H9 (cell line): Measurements from ENCODE around the gene C1GALT1C1. TPM values are rescaled to one million over a fixed set of nuclear protein-coding genes. Genes with fewer than 3 reads are reported as not detected.
A peak's percentile ranks its signal among the peaks of the same experiment; 100 is the strongest.

ENCODE experiments used
- DNase-seq: peaks from one replicate; pipeline ENCODE4 v3.0.0-alpha.2; 2017
- H2AFZ ChIP-seq: one replicate; pipeline ENCODE4 v1.6.1; 2013; ENCODE audit warnings: mild to moderate bottlenecking, low read length, control low read depth, moderate library complexity
- H2AK5ac ChIP-seq: 2 replicates; pipeline ENCODE4 v1.6.1; 2013; ENCODE audit warnings: low read length, control low read depth, mixed read lengths; ENCODE audit not compliant: insufficient read length
- H2BK120ac ChIP-seq: one replicate; pipeline ENCODE4 v1.6.1; 2013; ENCODE audit warnings: low read depth, mild to moderate bottlenecking, low read length, control low read depth, inconsistent platforms; ENCODE audit not compliant: poor library complexity, severe bottlenecking
- H2BK12ac ChIP-seq: 2 replicates; pipeline ENCODE4 v1.6.1; 2013; ENCODE audit warnings: low read length, control low read depth, mixed read lengths, low read depth; ENCODE audit not compliant: insufficient read length
- H2BK15ac ChIP-seq: 2 replicates; pipeline ENCODE4 v1.6.1; 2013; ENCODE audit warnings: low read depth, low read length, control low read depth
- H2BK20ac ChIP-seq: one replicate; pipeline ENCODE4 v1.6.1; 2013; ENCODE audit warnings: low read depth, mild to moderate bottlenecking, low read length, control low read depth, inconsistent platforms; ENCODE audit not compliant: poor library complexity, severe bottlenecking
- H2BK5ac ChIP-seq: 2 replicates; pipeline ENCODE4 v1.6.1; 2013; ENCODE audit warnings: low read length, control low read depth, mixed read lengths; ENCODE audit not compliant: insufficient read length
- H3K14ac ChIP-seq: 2 replicates; pipeline ENCODE4 v1.6.1; 2013; ENCODE audit warnings: low read length, control low read depth; ENCODE audit not compliant: insufficient read depth
- H3K18ac ChIP-seq: 2 replicates; pipeline ENCODE4 v1.6.1; 2013; ENCODE audit warnings: low read depth, mild to moderate bottlenecking, mixed read lengths, low read length, control low read depth; ENCODE audit not compliant: insufficient read length
- H3K23ac ChIP-seq: 2 replicates; pipeline ENCODE4 v1.6.1; 2013; ENCODE audit warnings: low read length, control low read depth, mixed read lengths, low read depth; ENCODE audit not compliant: insufficient read length
- H3K23me2 ChIP-seq: 2 replicates; pipeline ENCODE4 v1.6.1; 2013; ENCODE audit warnings: low read depth, mild to moderate bottlenecking, mixed read lengths, low read length, control low read depth; ENCODE audit not compliant: insufficient read length, poor library complexity, severe bottlenecking
- H3K27ac ChIP-seq: 2 replicates; pipeline ENCODE4 v1.5.1; 2013; ENCODE audit warnings: low read length, control low read depth, mixed read lengths, low read depth; ENCODE audit not compliant: insufficient read length
- H3K27me3 ChIP-seq: 2 replicates; pipeline ENCODE4 v1.6.1; 2013; ENCODE audit warnings: low read length, control low read depth, inconsistent platforms; ENCODE audit not compliant: insufficient read depth
- H3K4ac ChIP-seq: 2 replicates; pipeline ENCODE4 v1.6.1; 2013; ENCODE audit warnings: low read depth, mild to moderate bottlenecking, control low read depth, inconsistent platforms, low read length, moderate library complexity
- H3K4me1 ChIP-seq: 2 replicates; pipeline ENCODE4 v1.6.1; 2013; ENCODE audit warnings: low read length, control low read depth, inconsistent platforms; ENCODE audit not compliant: insufficient read depth
- H3K4me2 ChIP-seq: 2 replicates; pipeline ENCODE4 v1.6.1; 2013; ENCODE audit warnings: low read length, control low read depth, mixed read lengths; ENCODE audit not compliant: insufficient read length, insufficient read depth
- H3K56ac ChIP-seq: 2 replicates; pipeline ENCODE4 v1.6.1; 2013; ENCODE audit warnings: low read depth, mild to moderate bottlenecking, mixed read lengths, low read length, control low read depth; ENCODE audit not compliant: insufficient read length
- H3K79me1 ChIP-seq: 2 replicates; pipeline ENCODE4 v1.6.1; 2013; ENCODE audit warnings: low read depth, mild to moderate bottlenecking, moderate library complexity, low read length, control low read depth, inconsistent platforms; ENCODE audit not compliant: insufficient read depth, poor library complexity, severe bottlenecking
- H3K79me2 ChIP-seq: 2 replicates; pipeline ENCODE4 v1.6.1; 2013; ENCODE audit warnings: low read length, control low read depth, inconsistent platforms; ENCODE audit not compliant: insufficient read depth
- H3K9ac ChIP-seq: 2 replicates; pipeline ENCODE4 v1.6.1; 2013; ENCODE audit warnings: low read length, control low read depth, mixed read lengths; ENCODE audit not compliant: insufficient read length; ENCODE audit errors: extremely low read depth
- H3K9me3 ChIP-seq: one replicate; pipeline ENCODE4 v1.6.1; 2013; ENCODE audit warnings: low read depth, low read length, inconsistent platforms; ENCODE audit not compliant: control insufficient read depth
- H3T11ph ChIP-seq: one replicate; pipeline ENCODE4 v1.6.1; 2013; ENCODE audit warnings: mild to moderate bottlenecking, low read length, control low read depth, inconsistent platforms
- H4K20me1 ChIP-seq: one replicate; pipeline ENCODE4 v1.6.1; 2013; ENCODE audit not compliant: control insufficient read depth, insufficient read length, insufficient read depth
- H4K5ac ChIP-seq: 2 replicates; pipeline ENCODE4 v1.6.1; 2013; ENCODE audit warnings: low read depth, mild to moderate bottlenecking, mixed read lengths, low read length, control low read depth; ENCODE audit not compliant: insufficient read length
- H4K8ac ChIP-seq: replicated peaks from 2 replicates; pipeline ENCODE4 v1.6.1; 2013; ENCODE audit warnings: low read length, control low read depth, mixed read lengths, low read depth; ENCODE audit not compliant: insufficient read length
- H4K91ac ChIP-seq: 2 replicates; pipeline ENCODE4 v1.6.1; 2013; ENCODE audit warnings: low read depth, mild to moderate bottlenecking, moderate library complexity, mixed read lengths, low read length, control low read depth; ENCODE audit not compliant: insufficient read length
- H3K27ac Mint-ChIP-seq, 3 experiments: 2 replicates in 2 of 3; 3 replicates in 1 of 3; pipeline ENCODE4 v1.8.0; 2020 to 2021; ENCODE audit warnings: mixed read lengths in 3 of 3, mild to moderate bottlenecking in 1 of 3, moderate library complexity in 1 of 3
- H3K27me3 Mint-ChIP-seq: 2 replicates; pipeline ENCODE4 v1.8.0; 2021; ENCODE audit warnings: low read depth, mild to moderate bottlenecking, moderate library complexity, mixed read lengths
- H3K36me3 Mint-ChIP-seq, 3 experiments: 2 replicates in 2 of 3; 3 replicates in 1 of 3; pipeline ENCODE4 v1.8.0; 2020 to 2021; ENCODE audit warnings: low read depth in 3 of 3, mixed read lengths in 3 of 3; ENCODE audit not compliant: insufficient read depth in 1 of 3
- H3K4me1 Mint-ChIP-seq, 2 experiments: 2 replicates each; pipeline ENCODE4 v1.8.0; 2020; ENCODE audit warnings: mixed read lengths in 2 of 2
- H3K4me3 Mint-ChIP-seq, 2 experiments: 2 replicates in 1 of 2; 3 replicates in 1 of 2; pipeline ENCODE4 v1.8.0; 2020 to 2021; ENCODE audit warnings: mild to moderate bottlenecking in 2 of 2, mixed read lengths in 2 of 2, moderate library complexity in 1 of 2
- H3K9me3 Mint-ChIP-seq, 2 experiments: 2 replicates in 1 of 2; 3 replicates in 1 of 2; pipeline ENCODE4 v1.8.0; 2020; ENCODE audit warnings: mild to moderate bottlenecking in 2 of 2, mixed read lengths in 2 of 2, moderate library complexity in 1 of 2
- WGBS: extraction: QIAGEN DNeasy Blood & Tissue Kit; methylation state at CpG from one replicate; pipeline ENCODE4 v1.1.7; 2013; ENCODE audit warnings: missing lambda C conversion rate, low lambda C conversion rate, mixed read lengths; ENCODE audit not compliant: insufficient read length; ENCODE audit errors: extremely low coverage; 5-methylcytosine and 5-hydroxymethylcytosine counted together
- long read RNA-seq: library from polyadenylated mRNA; unstranded; transcript quantifications from one replicate; pipeline ENCODE4 v2.0.0, GENCODE V29; 2020
- total RNA-seq: library from RNA; stranded (reverse); gene quantifications from 2 replicates; pipeline ENCODE4 v1.2.1, GENCODE V29; 2021
- TF ChIP-seq, protein P1 (sequence below): fragments of 200-600 bp; sonication (generic); conservative IDR thresholded peaks from 3 replicates; pipeline ENCODE4 v1.8.0; 2021; ENCODE audit warnings: antibody characterized with exemption, mild to moderate bottlenecking

Gene C1GALT1C1
- total RNA-seq: 14.8 and 16.0 TPM in 2 replicates
- long read RNA-seq, transcript C1GALT1C1-201 (2 exons, 1,613 nt): major isoform, 103 of 105 reads
- long read RNA-seq, partial matches to known transcripts: 0 of 105 reads
- long read RNA-seq, other reads (novel, unspliced or antisense): 2 of 105 reads

DNA sequence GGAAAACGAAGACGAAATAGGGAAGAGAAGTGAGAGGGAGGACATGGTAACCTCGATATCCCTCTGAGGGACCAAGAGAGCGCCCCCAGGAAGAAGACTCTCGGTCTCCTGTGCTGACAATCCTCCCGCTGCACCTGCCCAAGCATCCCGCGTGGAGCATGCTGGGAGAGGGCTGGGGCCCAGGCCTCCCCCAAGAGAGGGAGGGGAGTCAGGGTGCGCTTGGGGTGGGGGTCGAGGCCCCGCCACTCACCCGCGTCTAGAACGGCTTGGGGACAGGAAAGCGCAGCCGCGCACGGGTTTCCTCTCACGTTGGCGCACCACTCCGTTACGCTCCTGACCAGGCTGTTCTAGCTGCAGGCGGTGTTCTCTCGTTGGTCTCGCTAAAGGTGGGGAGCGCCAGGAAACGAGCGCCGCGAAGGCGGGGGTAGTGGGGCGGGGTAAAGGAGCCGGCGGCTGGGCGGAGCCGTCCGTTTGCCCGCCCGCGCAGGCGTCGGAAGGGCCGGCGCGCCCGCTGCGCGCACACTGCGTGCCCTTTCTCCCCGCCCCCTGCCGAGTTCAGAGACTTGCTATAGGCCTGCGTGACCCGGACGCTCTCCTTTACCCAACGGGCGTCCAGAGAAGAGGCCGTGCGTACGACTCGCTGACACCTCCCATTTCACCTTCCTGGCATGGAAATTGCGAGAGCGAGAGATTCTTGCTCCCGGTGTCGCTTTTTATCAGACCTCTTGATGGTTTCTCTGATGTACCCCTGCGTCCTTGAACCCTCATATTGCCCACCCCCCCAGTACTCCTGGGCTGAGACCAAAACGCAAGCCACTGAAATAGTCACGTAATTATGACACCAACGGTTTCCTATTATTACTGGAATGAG is at the start of gene C1GALT1C1:
C1GALT1C1 (minus strand) TSS at position 388 of the 871 bp plus-strand sequence. CDS start 2,888 bp downstream, outside the sequence.
- no peaks in the 10 kb centered on the region for H3K79me2 ChIP-seq
- Mint-ChIP-seq H3K9me3 (peaks cover 41 to 53% of the 10 kb centered on the region in 2 experiments), H3K27me3 (no peaks in the 10 kb centered on the region; the same call in 1 of the 2 replicates), H3K4me3 (peak within 1 kb of the TSS; percentile 80 to 89), H3K4me1 (no peaks in the 10 kb centered on the region), H3K36me3 (peaks cover 2 to 5% (median 5%) of the 10 kb centered on the region in 3 experiments; a peak in 3 of 7 replicates), H3K27ac (peak within 1 kb of the TSS; percentile 88 to 97 (median 91); a peak in 6 of 7 replicates)
- no peak within 1 kb of the TSS for H3K18ac ChIP-seq
- H2AK5ac ChIP-seq: no peak within 1 kb of the TSS
- no peaks in the 10 kb centered on the region for H3K4me1 ChIP-seq
- TF ChIP-seq, protein P1, sequence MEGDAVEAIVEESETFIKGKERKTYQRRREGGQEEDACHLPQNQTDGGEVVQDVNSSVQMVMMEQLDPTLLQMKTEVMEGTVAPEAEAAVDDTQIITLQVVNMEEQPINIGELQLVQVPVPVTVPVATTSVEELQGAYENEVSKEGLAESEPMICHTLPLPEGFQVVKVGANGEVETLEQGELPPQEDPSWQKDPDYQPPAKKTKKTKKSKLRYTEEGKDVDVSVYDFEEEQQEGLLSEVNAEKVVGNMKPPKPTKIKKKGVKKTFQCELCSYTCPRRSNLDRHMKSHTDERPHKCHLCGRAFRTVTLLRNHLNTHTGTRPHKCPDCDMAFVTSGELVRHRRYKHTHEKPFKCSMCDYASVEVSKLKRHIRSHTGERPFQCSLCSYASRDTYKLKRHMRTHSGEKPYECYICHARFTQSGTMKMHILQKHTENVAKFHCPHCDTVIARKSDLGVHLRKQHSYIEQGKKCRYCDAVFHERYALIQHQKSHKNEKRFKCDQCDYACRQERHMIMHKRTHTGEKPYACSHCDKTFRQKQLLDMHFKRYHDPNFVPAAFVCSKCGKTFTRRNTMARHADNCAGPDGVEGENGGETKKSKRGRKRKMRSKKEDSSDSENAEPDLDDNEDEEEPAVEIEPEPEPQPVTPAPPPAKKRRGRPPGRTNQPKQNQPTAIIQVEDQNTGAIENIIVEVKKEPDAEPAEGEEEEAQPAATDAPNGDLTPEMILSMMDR: no peak
- H3K9me3 ChIP-seq: peaks cover 4% of the 10 kb centered on the region
- no peaks in the 10 kb centered on the region for H3K27me3 ChIP-seq
- H2BK5ac ChIP-seq: no peak within 1 kb of the TSS
- H4K8ac ChIP-seq: no peak within 1 kb of the TSS
- no peak within 1 kb of the TSS for H4K91ac ChIP-seq
- no peak within 1 kb of the TSS for H2BK20ac ChIP-seq
- H2BK12ac ChIP-seq: no peak within 1 kb of the TSS
- 0 out of 2 replicates have a peak within 1 kb of the TSS, but pooled peaks have one; percentile 31 for H3K14ac ChIP-seq
- H4K5ac ChIP-seq: no peak within 1 kb of the TSS
- no peak within 1 kb of the TSS for H2AFZ ChIP-seq
- no peak within 1 kb of the TSS for H3K56ac ChIP-seq
- peak within 1 kb of the TSS; percentile 45 for H3K4me2 ChIP-seq
- peak; percentile 94 for DNase-seq
- no peak within 1 kb of the TSS for H2BK15ac ChIP-seq
- no peak within 1 kb of the TSS for H2BK120ac ChIP-seq
- no peak within 1 kb of the TSS for H3K27ac ChIP-seq
- peak within 1 kb of the TSS; percentile 64 for H3K9ac ChIP-seq
- no peak within 1 kb of the TSS for H3K23ac ChIP-seq
- H4K20me1 ChIP-seq: no peaks in the 10 kb centered on the region
- H3K4ac ChIP-seq: no peak within 1 kb of the TSS
- WGBS: no CpG with 5 or more reads among the region's 68 CpGs
- no peaks in the 10 kb centered on the region for H3K79me1 ChIP-seq
- no peaks in the 10 kb centered on the region for H3K23me2 ChIP-seq
- H3T11ph ChIP-seq: no peak within 1 kb of the TSS
